ENCODE measurements around the gene LILRB3.

Gene LILRB3

DNA sequence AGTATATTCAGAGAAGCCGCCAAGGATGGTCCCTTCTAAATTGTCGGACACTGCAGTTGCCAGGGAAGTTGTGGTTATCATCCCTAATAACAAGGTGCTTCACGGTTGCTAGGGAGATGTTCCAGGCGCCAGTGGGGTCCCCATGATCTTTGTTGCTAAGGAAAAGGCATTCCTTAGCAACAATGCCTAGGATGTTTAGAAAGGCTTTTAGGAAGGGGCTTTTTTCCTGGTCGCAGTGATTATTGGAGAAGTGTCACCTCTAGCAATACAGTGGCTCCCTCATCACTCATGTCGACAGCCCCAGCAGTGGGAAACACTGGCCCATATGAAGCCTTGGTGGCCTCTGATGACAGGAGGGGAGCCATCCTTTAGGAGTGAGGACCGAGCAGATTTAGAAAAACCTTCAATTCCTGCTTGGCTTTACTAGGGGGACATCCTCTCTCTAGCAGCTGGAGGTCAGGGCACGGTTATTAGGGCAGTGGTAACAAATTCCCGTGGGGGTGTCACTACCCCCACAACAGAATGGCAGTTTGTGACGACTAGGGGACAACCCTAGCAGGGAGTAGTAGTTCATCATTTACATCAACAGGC is 43.5 kb downstream of the LILRB3 start:
- WGBS (ENCODE audit: extremely low coverage, insufficient coverage, insufficient read length) = no CpG with 5 or more reads among the region's 10 CpGs
- no peak overlapping the region for H3K18ac ChIP-seq (ENCODE audit: low read length)

DNA sequence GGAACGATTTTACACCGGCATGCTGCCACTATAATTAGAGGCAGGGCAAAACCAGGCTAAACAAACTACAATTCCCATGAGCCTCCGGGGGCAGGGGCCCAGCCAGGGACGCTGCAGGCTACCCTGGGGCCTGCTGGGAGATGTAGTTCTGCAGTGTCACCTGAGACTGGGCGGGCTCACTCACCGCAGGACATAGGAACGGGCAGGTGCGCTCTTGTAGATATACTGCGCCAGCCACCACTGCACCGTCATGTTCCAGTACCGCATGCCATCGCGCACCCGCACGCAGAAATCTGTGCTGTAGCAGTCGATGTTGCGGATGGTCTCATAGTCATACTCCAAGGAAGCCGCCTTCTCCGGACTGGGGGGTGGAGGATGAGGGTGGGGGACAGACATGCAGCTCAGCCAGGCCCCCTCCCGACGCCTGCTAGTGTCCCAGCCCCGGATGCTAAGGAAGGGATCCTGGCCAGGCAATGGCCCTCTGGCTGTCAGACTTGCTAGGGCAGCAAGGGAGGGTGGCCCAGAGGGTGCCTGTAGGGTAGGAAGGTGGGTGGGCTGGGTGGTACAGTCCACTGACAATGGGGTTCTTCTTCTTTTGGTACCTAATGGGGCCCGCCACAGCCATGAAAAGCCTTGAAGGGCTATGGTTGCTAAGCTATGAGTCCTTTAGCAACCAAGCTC is 44.1 kb downstream of the LILRB3 start:
- Histone ChIP-seq H2BK5ac (ENCODE audit: low read depth, low read length, poor library complexity) (no peak overlapping the region), H3K79me1 (ENCODE audit: low read length) (no peaks in the 10 kb centered on the region), H3K9ac (ENCODE audit: low read length) (no peak overlapping the region), H3K14ac (ENCODE audit: low read length) (no peak overlapping the region), H3K79me2 (ENCODE audit: control insufficient read depth, insufficient read depth, low read length, poor library complexity) (no peaks in the 10 kb centered on the region), H3K4ac (ENCODE audit: low read depth, low read length) (no peak overlapping the region), H3K18ac (ENCODE audit: low read length) (no peak overlapping the region), H3K23ac (ENCODE audit: low read length) (no peak overlapping the region), H2BK120ac (ENCODE audit: insufficient read depth, low read length, poor library complexity) (no peak overlapping the region), H3K27ac (ENCODE audit: low read depth, low read length) (no peak overlapping the region), H3K4me3 (ENCODE audit: low read depth, low read length) (no peak overlapping the region), H3K27me3 (ENCODE audit: insufficient read depth, low read length) (no peaks in the 10 kb centered on the region), H3K36me3 (ENCODE audit: control insufficient read depth in 1 of 2, insufficient read depth in 2 of 2, low read length in 2 of 2) (peaks cover 51 to 55% of the 10 kb centered on the region in 2 experiments), H2AFZ (ENCODE audit: insufficient read depth, low read length, poor library complexity) (no peak overlapping the region), H3K9me3 (ENCODE audit: insufficient read depth, low read depth, low read length) (peaks cover 5% of the 10 kb centered on the region), H3K4me1 (ENCODE audit: control insufficient read depth in 1 of 2, insufficient read depth in 2 of 2, low read length in 2 of 2) (no peaks in the 10 kb centered on the region), H3K4me2 (ENCODE audit: low read length) (no peak overlapping the region), H4K91ac (ENCODE audit: low read depth, low read length) (no peak overlapping the region), H4K8ac (ENCODE audit: low read depth, low read length) (no peak overlapping the region), H2AK5ac (ENCODE audit: low read length) (no peak overlapping the region), H4K12ac (ENCODE audit: low read depth, low read length) (no peak overlapping the region), H2BK12ac (ENCODE audit: low read length) (no peak overlapping the region)
- peak; percentile 56 to 77 for DNase-seq
- WGBS (ENCODE audit: extremely low coverage, insufficient coverage, insufficient read length) = no CpG with 5 or more reads among the region's 23 CpGs

More for the DNA sequence above, 43.5 kb downstream of the LILRB3 start:
- H2BK12ac ChIP-seq (ENCODE audit: low read length) = no peak overlapping the region
- no peak overlapping the region for H3K4me3 ChIP-seq (ENCODE audit: low read depth, low read length)
- no peak overlapping the region for H4K91ac ChIP-seq (ENCODE audit: low read depth, low read length)
- no peak overlapping the region for H3K4me2 ChIP-seq (ENCODE audit: low read length)
- no peak overlapping the region for H2AFZ ChIP-seq (ENCODE audit: insufficient read depth, low read length, poor library complexity)
- H3K79me1 ChIP-seq (ENCODE audit: low read length) = no peaks in the 10 kb centered on the region
- H2BK5ac ChIP-seq (ENCODE audit: low read depth, low read length, poor library complexity) = no peak overlapping the region
- no peak overlapping the region for H4K8ac ChIP-seq (ENCODE audit: low read depth, low read length)
- peaks cover 56 to 57% of the 10 kb centered on the region in 2 experiments for H3K36me3 ChIP-seq (ENCODE audit: control insufficient read depth in 1 of 2, insufficient read depth in 2 of 2, low read length in 2 of 2)
- H2BK120ac ChIP-seq (ENCODE audit: insufficient read depth, low read length, poor library complexity) = no peak overlapping the region
- no peak overlapping the region for H2AK5ac ChIP-seq (ENCODE audit: low read length)
- H3K23ac ChIP-seq (ENCODE audit: low read length) = no peak overlapping the region
- H3K9me3 ChIP-seq (ENCODE audit: insufficient read depth, low read depth, low read length) = peaks cover 5% of the 10 kb centered on the region
- no peak overlapping the region for H3K4ac ChIP-seq (ENCODE audit: low read depth, low read length)
- no peak overlapping the region for H3K27ac ChIP-seq (ENCODE audit: low read depth, low read length)
- H3K27me3 ChIP-seq (ENCODE audit: insufficient read depth, low read length) = no peaks in the 10 kb centered on the region
- H3K79me2 ChIP-seq (ENCODE audit: control insufficient read depth, insufficient read depth, low read length, poor library complexity) = no peaks in the 10 kb centered on the region
- no peak overlapping the region for H4K12ac ChIP-seq (ENCODE audit: low read depth, low read length)
- no peaks in the 10 kb centered on the region for H3K4me1 ChIP-seq (ENCODE audit: control insufficient read depth in 1 of 2, insufficient read depth in 2 of 2, low read length in 2 of 2)
- no peak for DNase-seq
- H3K9ac ChIP-seq (ENCODE audit: low read length) = no peak overlapping the region
- no peak overlapping the region for H3K14ac ChIP-seq (ENCODE audit: low read length)

DNA sequence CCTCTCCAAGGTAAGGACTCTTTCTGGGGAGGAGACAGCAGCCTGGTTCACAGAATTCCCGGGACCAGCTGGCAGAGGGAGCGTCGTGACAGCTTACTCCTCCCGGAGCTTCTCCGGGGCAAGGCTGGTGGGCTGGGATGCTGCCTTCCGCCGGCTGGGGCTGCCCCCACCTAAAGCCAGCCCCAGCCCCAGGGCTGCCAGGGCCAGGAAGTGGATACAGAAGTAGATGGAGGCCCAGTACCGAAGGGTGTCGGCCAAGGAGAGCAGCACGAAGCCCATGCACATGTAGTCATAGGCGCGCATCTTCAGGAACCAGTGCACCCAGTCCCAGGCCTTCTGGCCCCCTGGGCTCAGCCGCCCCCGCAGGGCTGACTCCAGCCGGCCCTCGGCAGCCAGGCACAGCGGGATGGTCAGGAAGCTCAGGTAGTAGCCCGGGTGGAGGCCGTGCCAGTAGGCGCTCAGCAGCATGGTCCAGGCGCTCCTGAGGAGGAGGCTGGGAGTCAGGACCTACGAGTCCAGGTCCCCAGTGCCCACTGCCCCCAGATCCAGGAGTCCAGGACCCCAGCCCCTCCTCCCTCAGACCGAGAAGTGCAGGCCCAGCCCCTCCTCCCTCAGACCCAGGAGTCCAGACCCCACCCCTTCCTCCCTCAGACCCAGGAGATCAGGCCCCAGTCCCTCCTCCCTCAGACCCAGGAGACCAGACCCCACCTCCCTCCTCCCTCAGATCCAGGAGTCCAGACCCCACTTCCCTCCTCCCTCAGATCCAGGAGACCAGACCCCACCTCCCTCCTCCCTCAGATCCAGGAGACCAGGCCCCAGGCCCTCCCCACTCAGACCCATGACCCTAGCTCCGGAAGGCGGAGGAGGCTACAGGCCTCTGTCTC is 48.6 kb downstream of the LILRB3 start:
- Histone ChIP-seq H3K27me3 (ENCODE audit: insufficient read depth, low read length) (no peaks in the 10 kb centered on the region), H4K91ac (ENCODE audit: low read depth, low read length) (no peak overlapping the region), H2BK120ac (ENCODE audit: insufficient read depth, low read length, poor library complexity) (no peak overlapping the region), H3K36me3 (ENCODE audit: control insufficient read depth in 1 of 2, insufficient read depth in 2 of 2, low read length in 2 of 2) (peaks cover 20 to 26% of the 10 kb centered on the region in 2 experiments), H2AK5ac (ENCODE audit: low read length) (no peak overlapping the region), H4K12ac (ENCODE audit: low read depth, low read length) (no peak overlapping the region), H3K9ac (ENCODE audit: low read length) (no peak overlapping the region), H3K9me3 (ENCODE audit: insufficient read depth, low read depth, low read length) (peaks cover 1% of the 10 kb centered on the region), H3K4me2 (ENCODE audit: low read length) (no peak overlapping the region), H3K4ac (ENCODE audit: low read depth, low read length) (no peak overlapping the region), H4K8ac (ENCODE audit: low read depth, low read length) (no peak overlapping the region), H3K14ac (ENCODE audit: low read length) (no peak overlapping the region), H2AFZ (ENCODE audit: insufficient read depth, low read length, poor library complexity) (no peak overlapping the region), H3K4me3 (ENCODE audit: low read depth, low read length) (no peak overlapping the region), H3K27ac (ENCODE audit: low read depth, low read length) (no peak overlapping the region), H3K79me1 (ENCODE audit: low read length) (peaks cover 4% of the 10 kb centered on the region), H3K18ac (ENCODE audit: low read length) (no peak overlapping the region), H3K79me2 (ENCODE audit: control insufficient read depth, insufficient read depth, low read length, poor library complexity) (no peaks in the 10 kb centered on the region), H2BK12ac (ENCODE audit: low read length) (no peak overlapping the region), H2BK5ac (ENCODE audit: low read depth, low read length, poor library complexity) (no peak overlapping the region), H3K4me1 (ENCODE audit: control insufficient read depth in 1 of 2, insufficient read depth in 2 of 2, low read length in 2 of 2) (peaks cover 4 to 10% of the 10 kb centered on the region in 2 experiments), H3K23ac (ENCODE audit: low read length) (no peak overlapping the region)
- no peak for DNase-seq
- no CpG with 5 or more reads among the region's 25 CpGs for WGBS (ENCODE audit: extremely low coverage, insufficient coverage, insufficient read length)

DNA sequence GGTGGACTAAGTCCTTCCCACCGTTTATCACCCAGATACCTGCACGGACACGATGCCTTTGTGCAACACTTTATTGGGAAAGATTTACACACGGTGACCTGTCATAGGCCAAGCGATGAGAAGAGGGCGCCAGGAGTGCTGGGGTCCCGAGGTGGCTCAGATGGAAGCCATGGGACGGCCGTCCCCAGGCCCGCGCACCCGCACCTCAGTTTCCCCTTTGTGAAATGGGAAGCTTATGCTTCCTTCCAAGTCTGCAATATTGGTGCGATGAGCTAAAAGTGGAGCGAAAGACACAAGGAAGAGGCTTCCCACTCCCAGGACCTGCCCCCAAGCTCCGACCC is 49.5 kb downstream of the LILRB3 start:
- H3K79me1 ChIP-seq (ENCODE audit: low read length) = peaks cover 4% of the 10 kb centered on the region
- H3K36me3 ChIP-seq (ENCODE audit: control insufficient read depth in 1 of 2, insufficient read depth in 2 of 2, low read length in 2 of 2) = peaks cover 11 to 18% of the 10 kb centered on the region in 2 experiments
- no peak overlapping the region for H2BK120ac ChIP-seq (ENCODE audit: insufficient read depth, low read length, poor library complexity)
- H3K27ac ChIP-seq (ENCODE audit: low read depth, low read length) = no peak overlapping the region
- no peak overlapping the region for H3K14ac ChIP-seq (ENCODE audit: low read length)
- H3K4me1 ChIP-seq (ENCODE audit: control insufficient read depth in 1 of 2, insufficient read depth in 2 of 2, low read length in 2 of 2) = peaks cover 4 to 11% of the 10 kb centered on the region in 2 experiments
- no peak overlapping the region for H3K4ac ChIP-seq (ENCODE audit: low read depth, low read length)
- no peak overlapping the region for H2AK5ac ChIP-seq (ENCODE audit: low read length)
- no peak overlapping the region for H2BK12ac ChIP-seq (ENCODE audit: low read length)
- H3K4me3 ChIP-seq (ENCODE audit: low read depth, low read length) = no peak overlapping the region
- DNase-seq = no peak
- H4K91ac ChIP-seq (ENCODE audit: low read depth, low read length) = no peak overlapping the region
- H4K8ac ChIP-seq (ENCODE audit: low read depth, low read length) = no peak overlapping the region
- no CpG with 5 or more reads among the region's 15 CpGs for WGBS (ENCODE audit: extremely low coverage, insufficient coverage, insufficient read length)
- no peaks in the 10 kb centered on the region for H3K27me3 ChIP-seq (ENCODE audit: insufficient read depth, low read length)
- no peak overlapping the region for H2AFZ ChIP-seq (ENCODE audit: insufficient read depth, low read length, poor library complexity)
- H3K9ac ChIP-seq (ENCODE audit: low read length) = no peak overlapping the region
- no peak overlapping the region for H3K18ac ChIP-seq (ENCODE audit: low read length)
- H4K12ac ChIP-seq (ENCODE audit: low read depth, low read length) = no peak overlapping the region
- H3K23ac ChIP-seq (ENCODE audit: low read length) = no peak overlapping the region
- H3K79me2 ChIP-seq (ENCODE audit: control insufficient read depth, insufficient read depth, low read length, poor library complexity) = no peaks in the 10 kb centered on the region
- peaks cover 1% of the 10 kb centered on the region for H3K9me3 ChIP-seq (ENCODE audit: insufficient read depth, low read depth, low read length)
- peak overlapping the region; percentile 45 for H3K4me2 ChIP-seq (ENCODE audit: low read length)
- no peak overlapping the region for H2BK5ac ChIP-seq (ENCODE audit: low read depth, low read length, poor library complexity)

Measured in trophoblast cell (in vitro differentiated cells and primary cell).